HG03342 (cell line): ENCODE results near the gene NUTM2A.
"Not testable (repeated sequence)": the region's sequence is repeated elsewhere in the genome, so short reads cannot be mapped to it uniquely, and the experiment has no call there.

Experiments
- ATAC-seq: cut with Tn5 transposase; IDR thresholded peaks from one replicate; pipeline ENCODE4 v1.9.1; 2021; ENCODE audit warnings: mild to moderate bottlenecking, moderate library complexity; ENCODE audit not compliant: unreplicated experiment

NUTM2A gene

DNA sequence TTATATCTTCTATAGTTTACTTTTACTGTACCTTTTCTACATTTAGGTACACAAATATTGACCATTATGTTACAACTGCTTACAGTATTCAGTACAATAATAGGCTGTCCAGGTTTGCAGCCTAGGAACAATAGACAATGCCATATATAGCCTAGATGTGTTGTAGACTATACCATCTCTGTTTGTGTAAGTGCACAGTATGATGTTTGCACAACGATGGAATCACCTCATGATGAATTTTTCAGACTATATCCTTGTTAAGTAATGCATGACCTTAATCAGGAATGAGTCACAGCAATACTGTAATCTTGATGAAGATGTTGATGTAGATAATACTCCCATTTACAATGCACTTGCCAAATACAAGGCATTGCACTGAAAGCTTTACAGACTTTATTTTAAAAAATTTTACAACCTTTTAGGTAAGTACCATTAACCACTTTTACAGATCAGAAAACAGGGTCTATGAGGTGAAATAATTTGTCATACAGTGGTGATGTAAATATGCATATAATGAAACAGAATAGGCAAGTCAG is 23.6 kb downstream of the NUTM2A start:
- not testable (repeated sequence) for ATAC-seq

DNA sequence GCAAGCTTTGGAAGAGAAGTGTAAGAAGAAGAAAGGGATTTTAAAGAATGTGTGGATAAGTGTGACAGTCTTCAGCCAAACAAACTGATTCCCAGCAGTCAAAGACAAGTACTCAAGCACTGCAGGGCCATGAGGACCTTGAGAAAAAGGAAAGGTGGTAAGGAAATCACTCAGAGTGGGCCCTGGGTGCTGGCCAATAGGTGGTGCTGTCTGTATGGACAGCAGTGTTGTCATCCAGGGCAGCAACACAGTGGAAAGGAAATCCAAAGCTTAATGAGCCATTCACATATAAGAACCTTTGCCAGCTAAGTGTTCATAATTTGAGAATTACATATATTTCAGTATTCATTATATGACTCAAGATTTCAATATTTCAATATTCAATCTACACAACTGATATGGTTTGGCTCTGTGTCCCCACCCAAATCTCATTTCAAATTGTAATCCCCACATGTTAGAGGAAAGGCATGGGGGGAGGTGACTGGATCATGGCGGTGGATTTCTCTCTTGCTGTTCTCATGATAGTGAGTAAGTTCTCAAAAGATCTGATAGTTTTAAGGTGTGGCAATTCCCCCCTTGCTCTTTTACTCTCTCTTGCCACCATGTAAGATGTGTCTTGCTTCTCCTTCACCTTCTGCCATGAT is 55.6 kb downstream of the NUTM2A start:
- ATAC-seq = not testable (repeated sequence)
